GM18526 (cell line): Measurements from ENCODE around the gene KYAT1.

Experiments
- POLR2A ChIP-seq: IDR thresholded peaks from 3 replicates; pipeline ENCODE4 v1.6.1; 2011; ENCODE audit not compliant: insufficient read length; ENCODE audit errors: extremely low read depth

KYAT1 gene

DNA sequence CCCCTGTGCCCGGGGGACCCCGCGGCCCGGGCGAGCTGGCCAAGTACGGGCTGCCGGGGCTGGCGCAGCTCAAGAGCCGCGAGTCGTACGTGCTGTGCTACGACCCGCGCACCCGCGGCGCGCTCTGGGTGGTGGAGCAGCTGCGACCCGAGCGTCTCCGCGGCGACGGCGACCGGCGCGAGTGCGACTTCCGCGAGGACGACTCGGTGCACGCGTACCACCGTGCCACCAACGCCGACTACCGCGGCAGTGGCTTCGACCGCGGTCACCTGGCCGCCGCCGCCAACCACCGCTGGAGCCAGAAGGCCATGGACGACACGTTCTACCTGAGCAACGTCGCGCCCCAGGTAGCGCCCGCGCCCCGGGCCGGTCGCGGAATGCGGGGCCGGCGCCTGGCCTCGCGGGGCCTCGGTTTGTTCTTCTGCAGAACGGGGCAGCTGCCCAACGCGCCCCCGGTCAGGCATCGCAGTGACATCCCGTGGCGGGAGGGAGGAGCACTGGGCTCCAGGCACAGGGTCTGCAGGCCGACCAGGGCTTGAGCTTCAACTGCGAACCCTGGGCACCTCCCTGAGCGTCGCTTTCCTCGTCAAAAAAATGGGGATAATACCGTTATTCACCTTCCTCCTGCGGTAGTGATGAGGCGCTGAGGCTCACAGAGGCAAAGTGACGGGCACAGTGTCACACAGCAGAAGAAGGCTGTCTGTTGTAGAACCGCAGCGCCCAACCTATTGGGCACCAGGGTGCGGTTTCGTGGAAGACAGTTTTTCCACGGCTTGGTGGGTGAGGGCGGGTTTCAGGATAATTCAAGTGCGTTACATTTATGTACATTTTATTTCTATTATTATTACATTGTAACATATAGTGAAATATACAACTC, 62.7 kb downstream of the KYAT1 start:
- no peak for TF ChIP-seq POLR2A

DNA sequence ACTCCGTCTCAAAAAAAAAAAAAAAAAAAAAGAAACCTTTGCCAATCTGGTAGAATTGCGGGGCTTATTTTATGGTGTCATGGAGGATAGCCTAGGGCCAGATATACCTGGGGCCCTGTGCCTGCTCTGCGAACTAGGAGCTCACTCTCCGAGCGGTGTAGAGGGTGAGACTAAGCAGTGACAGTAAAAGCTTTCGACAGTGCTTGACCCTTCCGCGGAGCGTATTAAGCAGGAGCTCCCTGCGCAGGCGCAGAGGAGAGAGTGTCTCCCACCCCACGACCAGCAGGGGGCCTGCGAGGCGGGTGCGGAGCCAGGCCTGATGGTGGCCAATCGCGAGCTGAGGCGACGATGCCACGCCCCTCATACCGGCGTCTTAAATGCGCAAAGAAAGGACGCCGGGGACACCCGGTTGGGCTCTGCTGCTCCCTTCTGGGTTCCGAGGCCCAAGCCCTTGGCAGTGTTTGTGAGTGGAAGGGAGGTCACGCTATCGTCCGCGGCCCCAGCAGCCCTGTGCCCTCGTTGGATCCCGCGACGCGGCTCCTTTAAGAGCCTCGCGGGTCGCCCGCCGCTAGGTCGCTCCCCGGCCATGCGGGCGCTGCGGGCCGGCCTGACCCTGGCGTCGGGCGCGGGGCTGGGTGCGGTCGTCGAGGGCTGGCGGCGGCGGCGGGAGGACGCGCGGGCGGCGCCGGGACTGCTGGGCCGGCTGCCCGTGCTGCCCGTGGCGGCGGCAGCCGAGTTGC, 63.5 kb downstream of the KYAT1 start, which contains the start of gene ENDOG:
Gene ENDOG (plus strand): TSS at position 402 of the 740 bp plus-strand sequence. CDS start 185 bp downstream, at position 587.
- TF ChIP-seq POLR2A, result peak; percentile 76

DNA sequence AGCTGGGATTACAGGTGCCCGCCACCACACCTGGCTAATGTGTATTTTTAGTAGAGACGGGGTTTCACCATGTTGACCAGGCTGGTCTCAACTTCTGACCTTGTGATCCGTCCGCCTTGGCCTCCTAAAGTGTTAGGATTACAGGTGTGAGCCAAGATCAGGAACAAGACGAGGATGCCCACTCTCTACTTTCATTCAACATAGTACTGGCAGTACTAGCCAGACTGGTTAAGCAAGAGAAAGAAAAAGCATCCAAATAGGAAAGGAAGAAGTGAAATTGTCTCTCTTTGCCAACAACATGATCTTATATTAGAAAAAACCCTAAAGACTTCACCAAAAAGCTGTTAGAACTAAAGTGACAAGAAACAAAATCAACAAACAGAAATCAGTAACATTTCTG, 70.9 kb downstream of the KYAT1 start:
- TF ChIP-seq POLR2A, result no peak

DNA sequence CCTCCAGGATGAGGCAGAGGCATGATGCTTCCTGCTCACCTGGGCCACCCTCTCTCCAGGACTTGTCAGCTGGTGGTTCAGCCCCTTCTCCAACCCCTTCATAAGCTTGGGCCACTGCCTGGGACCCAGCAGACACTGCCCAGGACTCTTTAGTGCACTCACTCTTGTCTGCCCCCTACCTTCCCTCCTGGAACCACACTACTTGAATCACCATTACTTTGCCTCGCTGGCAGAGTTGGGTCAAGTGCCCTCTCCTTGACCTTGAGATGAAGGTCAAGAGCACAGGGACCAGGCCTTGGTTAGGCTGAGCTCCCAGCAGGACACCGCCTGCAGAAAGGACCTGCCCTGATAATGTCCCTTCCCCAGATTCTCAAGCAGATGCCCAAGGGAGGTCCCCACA, 71.9 kb downstream of the KYAT1 start:
- TF ChIP-seq POLR2A, result no peak

DNA sequence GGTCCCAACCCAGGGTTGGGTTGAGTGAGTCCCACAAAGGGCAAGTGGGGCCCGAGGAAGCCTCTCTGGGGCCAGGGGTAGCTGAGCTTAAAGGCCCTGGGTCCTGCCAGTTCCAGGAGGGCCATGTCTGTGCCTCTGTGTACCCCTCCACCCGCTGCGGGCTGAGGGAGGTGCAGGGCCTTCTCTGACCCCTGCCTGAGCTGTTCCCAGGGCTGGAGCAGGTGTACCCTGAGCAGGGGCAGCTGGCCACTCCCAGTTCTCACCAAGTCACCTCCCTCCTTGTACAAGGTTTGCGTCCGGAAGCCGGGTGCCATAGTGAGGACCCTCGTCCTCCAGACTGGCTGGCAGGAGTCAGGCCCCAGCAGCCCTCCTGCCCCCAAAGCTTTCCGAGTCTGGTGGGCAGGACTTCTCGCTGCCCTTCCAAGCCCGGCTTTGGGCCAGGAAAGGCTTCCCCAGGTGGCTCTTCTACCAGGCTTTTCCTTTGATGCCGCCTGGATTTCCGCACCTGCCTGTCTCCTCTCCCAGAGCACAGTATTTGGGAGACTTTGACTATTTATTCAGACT, 72.6 kb downstream of the KYAT1 start:
- TF ChIP-seq POLR2A, result no peak

DNA sequence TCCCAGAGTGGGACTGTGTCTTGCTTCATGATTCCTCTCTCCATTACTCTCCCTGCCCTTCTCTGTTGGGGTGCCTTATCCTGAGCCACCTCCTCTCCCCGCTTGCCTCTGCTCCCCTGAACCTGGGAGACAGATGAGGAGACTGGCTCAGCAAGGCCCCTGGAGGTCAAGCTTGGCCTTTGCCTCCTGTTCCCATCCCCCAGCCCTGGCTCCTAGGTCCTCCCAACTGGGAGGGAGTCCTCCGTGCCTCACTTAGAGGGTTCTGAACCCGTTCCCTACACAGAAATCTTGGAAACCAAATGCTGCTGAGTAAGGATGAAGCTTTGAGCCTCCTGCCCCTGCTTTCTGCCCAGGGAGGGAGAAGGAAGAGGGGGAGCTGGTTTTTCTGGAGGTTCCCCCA, 73.2 kb downstream of the KYAT1 start:
- no peak for TF ChIP-seq POLR2A

DNA sequence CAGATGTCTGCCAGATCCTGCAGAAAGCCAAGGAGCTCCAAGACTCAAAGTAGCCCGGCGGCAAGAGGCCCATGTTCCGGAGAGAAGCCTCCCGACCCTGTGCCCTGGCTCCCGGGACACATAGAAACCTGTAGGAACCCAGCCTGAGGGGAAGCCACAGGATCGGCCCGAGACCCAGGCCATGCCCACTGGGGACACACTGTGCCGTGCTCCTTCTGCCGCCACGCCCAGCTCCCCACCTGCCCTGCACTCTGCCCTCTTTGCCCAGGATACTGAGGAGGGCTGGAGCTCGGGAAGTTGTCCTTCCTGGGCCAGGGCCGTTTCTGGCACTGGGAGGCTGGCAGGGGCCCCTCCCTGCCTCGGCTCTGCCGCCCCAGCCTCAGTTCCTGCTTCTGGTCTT, 73.9 kb downstream of the KYAT1 start:
- TF ChIP-seq POLR2A, result no peak

DNA sequence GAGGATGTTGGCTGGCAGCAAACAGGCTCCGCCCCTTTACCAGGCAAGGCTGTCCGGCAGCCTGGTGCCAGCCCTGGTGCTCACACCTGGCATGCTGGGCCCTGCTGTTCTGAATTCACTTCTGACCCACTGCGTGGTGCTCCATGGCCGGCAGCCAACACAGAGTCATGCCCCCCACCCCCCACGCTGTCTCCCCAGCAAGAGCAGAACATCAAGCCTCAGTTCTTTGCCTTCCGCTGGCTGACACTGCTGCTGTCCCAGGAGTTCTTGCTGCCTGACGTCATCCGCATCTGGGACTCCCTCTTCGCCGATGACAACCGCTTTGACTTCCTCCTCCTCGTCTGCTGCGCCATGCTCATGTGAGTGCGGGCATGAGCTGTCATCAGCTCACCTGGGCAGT, 76.1 kb downstream of the KYAT1 start:
- no peak for TF ChIP-seq POLR2A

DNA sequence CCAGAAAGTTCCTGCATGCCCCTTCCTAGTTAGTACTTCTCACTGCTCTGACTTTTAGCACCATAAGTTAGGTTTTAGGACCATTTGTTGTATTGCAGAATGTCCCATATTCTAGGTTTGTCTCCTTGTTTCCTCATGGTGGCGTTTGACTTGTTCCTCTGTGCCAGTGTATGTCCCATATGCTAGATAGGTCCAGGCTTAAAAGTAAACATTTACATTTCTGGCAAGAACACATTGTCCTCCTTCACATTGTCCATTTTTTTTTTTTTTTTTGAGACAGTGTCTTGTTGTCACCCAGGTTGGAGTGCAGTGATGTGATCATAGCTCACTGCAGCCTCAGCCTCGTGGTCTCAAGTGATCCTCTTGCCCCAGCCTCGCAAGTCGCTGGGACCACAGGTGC, 79.3 kb downstream of the KYAT1 start:
- TF ChIP-seq POLR2A, result no peak

DNA sequence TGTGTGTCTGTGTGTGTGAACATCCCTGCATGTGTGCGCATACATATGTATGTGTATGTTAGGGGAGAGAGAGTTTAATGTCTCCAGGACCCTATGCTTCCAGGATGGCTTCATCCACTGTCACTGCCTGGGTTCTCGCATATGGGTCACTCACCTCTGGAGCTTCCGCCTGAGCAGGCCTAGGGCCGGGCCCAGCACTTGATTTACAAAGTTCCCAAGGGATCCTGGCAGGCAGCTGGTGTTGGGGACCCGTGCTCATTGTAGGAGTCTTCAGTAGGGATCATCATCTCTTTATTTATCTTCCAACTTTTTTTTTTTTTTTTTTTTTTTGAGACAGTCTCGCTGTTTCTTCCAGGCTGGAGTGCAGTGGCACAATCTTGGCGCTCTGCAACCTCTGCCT, 81.7 kb downstream of the KYAT1 start:
- no peak for TF ChIP-seq POLR2A

DNA sequence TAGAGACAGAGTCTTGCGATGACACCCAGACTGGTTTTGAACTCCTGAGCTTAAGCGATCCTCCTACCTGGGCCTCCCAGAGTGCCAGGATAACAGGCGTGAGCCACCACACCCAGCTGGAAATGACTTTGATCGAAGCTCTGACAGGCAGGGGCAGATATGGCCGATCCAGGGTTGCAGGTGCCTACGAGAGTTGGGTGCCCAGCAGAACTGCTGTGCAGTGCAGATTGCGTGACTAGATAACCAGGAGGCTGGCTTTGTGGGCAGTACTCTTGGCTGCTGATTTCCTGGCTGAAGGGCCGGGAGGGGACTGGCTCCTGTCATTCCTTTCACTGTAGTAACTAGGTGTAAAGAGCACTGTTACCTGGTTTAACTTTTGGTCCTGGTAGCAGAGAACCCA, 82.9 kb downstream of the KYAT1 start:
- TF ChIP-seq POLR2A, result no peak

DNA sequence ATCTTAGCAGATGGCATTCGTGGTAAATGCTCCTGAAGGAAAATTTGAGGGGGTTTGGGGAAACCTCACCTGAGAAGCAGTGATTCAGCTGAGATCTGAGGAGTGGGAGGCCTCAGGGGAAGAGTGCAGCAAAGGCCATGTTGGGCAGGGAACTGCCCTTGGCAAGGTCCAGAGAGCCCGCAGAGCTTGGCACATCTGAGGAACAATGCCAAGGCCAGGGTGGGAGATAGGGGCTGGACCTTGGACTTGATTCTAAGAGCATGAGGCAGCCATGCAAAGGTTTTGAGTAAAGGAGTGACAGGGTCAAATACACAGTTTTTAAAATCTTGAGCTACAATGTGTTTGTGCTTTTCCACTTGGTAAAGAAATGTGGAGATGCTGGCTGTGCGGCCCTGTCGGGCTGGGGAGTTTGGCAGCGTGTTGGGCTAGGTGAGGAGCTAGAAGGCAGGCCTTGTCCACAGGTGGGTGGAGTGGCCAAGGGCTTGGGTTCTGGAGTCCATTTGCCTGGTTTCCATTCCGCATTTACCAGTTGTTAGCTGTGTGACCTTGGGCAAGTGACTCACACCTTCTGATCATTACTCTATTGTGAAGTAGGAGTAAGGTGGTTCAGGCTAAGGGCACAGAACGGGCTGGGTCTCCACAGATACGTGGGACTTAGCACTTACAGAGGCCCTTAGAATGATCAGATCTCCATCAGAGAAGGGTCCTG, 88.6 kb downstream of the KYAT1 start:
- TF ChIP-seq POLR2A, result no peak

DNA sequence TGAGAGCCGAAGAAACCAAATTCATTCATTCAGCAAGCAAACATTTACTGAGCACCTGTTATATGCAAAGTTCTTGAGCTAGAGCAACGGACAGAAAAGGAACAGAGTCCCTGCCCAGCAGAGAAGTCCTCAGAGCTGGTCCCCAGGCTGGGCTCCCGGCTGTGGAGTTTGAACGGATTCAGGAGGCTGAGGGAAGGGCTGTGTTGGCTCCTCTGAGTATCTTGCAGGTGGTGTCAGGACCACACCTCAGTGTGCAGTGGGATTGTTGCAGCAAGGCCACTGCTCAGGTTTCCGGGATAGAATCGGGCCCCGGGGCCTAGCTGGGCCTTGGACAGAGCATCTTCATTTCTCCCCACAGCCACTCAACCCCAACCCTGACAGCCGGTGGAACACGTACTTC, 89.6 kb downstream of the KYAT1 start:
- no peak for TF ChIP-seq POLR2A

DNA sequence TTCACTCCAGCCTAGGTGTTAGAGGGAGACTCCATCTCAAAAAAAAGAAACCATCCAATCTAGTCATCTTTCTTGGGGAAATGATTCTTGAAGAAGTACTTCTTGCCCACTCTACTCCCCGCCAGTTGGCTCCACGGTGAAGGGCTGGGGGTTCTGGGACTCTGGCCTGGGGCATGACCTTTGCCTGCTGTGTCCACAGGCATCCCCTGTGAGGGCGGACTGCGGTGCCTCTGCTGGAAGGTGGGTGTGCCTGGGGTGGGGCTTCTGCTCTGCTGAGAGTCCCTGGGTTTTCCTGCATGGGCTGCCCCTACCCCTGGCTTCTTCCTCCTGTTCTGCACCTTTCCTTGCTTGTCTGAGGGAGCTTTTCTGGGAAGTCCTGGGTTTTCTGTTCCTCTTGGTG, 91.2 kb downstream of the KYAT1 start:
- TF ChIP-seq POLR2A, result no peak

DNA sequence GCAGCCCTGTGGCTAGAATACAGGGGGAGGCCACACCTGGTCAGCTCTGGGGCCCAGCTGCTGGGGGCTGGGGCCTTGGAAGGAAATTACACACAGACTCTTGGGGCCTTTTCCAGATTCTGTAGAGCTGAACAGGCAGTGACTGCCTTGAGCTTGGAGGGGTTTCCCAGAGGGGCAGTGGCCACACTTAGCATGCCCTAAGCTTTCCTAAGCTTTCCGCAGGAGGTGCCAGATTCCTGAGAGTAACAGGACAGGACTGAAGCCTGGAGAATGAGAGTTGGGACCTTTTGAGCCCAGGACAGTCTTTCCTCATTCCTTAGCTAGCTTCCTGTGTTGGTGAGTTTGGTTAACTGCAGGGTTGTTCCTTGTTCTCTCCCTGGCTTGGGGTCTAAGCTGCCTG, 93.3 kb downstream of the KYAT1 start:
- no peak for TF ChIP-seq POLR2A

DNA sequence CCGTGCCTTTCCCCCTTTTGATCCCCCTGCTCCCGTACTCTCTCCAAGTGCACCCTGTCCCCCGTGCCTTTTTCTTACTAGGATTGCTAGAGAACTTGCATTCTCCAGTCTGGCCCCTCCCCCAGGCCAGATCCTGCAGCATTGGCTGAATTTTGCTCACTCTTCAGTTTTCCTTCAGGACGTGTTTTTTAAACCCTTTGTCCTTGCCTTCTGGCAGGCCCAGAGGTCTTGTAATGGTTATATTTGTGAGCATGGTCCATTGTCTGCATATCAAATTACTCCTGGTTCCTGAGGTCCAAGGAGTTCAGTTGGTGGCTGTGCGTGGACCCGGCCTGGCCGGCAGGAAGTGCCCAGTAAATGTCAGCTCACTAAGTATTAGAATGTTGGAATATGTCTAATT, 94.1 kb downstream of the KYAT1 start:
- TF ChIP-seq POLR2A, result no peak
